GM12891 (cell line): Measurements from ENCODE around the gene ALG11. TPM values are rescaled to one million over a fixed set of nuclear protein-coding genes. Genes with fewer than 3 reads are reported as not detected.

Experiments used
- DNase-seq: peaks from one replicate; pipeline ENCODE4 v3.0.0; 2011; ENCODE audit warnings: low spot score; ENCODE audit not compliant: insufficient read length
- FAIRE-seq: peaks from 2 replicates; lab custom pipeline; 2011; peaks lifted over from hg19 to GRCh38; lab: Jason Lieb, UNC
- PAX5 ChIP-seq: IDR thresholded peaks from 2 replicates; pipeline ENCODE4 v1.6.1; 2011; ENCODE audit warnings: low read length, moderate library complexity, mild to moderate bottlenecking; ENCODE audit not compliant: insufficient read depth, severe bottlenecking
- POLR2A ChIP-seq: IDR thresholded peaks from 2 replicates; pipeline ENCODE4 v1.6.1; 2011; ENCODE audit warnings: low read depth, low read length, control low read depth
- POLR2AphosphoS5 ChIP-seq: IDR thresholded peaks from 2 replicates; pipeline ENCODE4 v1.6.1; 2011; ENCODE audit warnings: low read depth, low read length, control low read depth
- POU2F2 ChIP-seq: IDR thresholded peaks from 2 replicates; pipeline ENCODE4 v1.6.1; 2011; ENCODE audit warnings: low read depth, mild to moderate bottlenecking, control low read depth, low read length, moderate library complexity
- SPI1 ChIP-seq: IDR thresholded peaks from 2 replicates; pipeline ENCODE4 v1.6.1; 2011; ENCODE audit warnings: low read depth, low read length, control low read depth
- TAF1 ChIP-seq: IDR thresholded peaks from 2 replicates; pipeline ENCODE4 v1.6.1; 2011; ENCODE audit warnings: low read depth, low read length, control low read depth
- polyA plus RNA-seq: library from polyadenylated mRNA; unstranded; fragments of >200 nt; gene quantifications from one replicate; pipeline ENCODE4 v1.2.1, GENCODE V29; 2012; ENCODE audit warnings: low read depth, missing spikeins, inconsistent platforms; ENCODE audit not compliant: missing spikeins

The ALG11 gene, protein sequence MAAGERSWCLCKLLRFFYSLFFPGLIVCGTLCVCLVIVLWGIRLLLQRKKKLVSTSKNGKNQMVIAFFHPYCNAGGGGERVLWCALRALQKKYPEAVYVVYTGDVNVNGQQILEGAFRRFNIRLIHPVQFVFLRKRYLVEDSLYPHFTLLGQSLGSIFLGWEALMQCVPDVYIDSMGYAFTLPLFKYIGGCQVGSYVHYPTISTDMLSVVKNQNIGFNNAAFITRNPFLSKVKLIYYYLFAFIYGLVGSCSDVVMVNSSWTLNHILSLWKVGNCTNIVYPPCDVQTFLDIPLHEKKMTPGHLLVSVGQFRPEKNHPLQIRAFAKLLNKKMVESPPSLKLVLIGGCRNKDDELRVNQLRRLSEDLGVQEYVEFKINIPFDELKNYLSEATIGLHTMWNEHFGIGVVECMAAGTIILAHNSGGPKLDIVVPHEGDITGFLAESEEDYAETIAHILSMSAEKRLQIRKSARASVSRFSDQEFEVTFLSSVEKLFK
- polyA plus RNA-seq: 12.1 TPM

DNA sequence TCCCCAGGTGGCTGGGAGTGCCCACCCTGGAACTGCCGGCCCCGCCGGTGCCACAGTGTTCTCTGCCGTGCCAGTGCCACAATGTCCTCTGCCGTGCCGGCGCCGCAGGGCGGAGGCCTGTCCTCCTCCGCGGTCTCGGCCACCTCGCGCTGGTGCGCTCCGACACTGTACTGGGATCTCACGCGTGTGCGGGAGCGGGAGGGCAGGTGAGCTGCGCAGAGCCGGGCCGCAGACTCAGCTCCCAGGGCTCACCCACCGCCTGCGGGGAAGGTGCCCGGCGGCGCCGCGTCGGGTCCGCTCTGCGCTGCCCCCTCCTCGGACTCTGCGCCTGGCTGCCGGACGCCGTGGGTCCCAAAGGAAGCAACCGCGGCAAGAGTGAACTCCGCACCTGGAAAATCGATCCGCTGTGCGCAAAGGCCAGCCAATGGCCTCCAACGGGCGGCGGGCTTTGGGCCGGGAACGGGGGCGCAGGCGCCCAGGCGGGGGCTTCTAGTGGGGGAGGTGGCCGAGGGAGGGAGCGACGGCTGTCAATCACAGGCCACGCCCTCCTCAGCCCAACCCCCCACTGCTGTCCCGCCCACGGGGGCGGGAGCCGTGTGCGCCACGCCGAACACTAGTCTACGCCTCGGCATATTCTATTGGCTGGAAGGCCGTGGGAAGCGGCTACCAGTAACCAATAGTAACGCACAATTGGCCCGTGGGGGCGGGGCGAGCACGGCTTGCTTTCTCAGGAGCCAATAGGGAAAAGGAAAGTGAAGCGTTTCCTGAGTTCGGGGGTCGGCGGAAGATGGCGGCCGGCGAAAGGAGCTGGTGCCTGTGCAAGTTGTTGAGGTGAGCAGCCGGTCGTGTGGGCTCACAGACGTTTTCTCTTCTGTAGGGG, at the start of gene ALG11:
Gene ALG11, plus strand, starts transcription at position 767 of the 880 bp plus-strand sequence. Its CDS starts 21 bp downstream, at position 788.
- FAIRE-seq (peak; percentile 99), DNase-seq (peak; percentile 94)
- TF ChIP-seq SPI1: no peak
- peak; percentile 42; the same call in 1 of the 2 replicates for TF ChIP-seq POU2F2
- peak; percentile 84 for TF ChIP-seq TAF1
- peak; percentile 92 for TF ChIP-seq POLR2A
- no peak for TF ChIP-seq PAX5
- TF ChIP-seq POLR2AphosphoS5: peak; percentile 86

DNA sequence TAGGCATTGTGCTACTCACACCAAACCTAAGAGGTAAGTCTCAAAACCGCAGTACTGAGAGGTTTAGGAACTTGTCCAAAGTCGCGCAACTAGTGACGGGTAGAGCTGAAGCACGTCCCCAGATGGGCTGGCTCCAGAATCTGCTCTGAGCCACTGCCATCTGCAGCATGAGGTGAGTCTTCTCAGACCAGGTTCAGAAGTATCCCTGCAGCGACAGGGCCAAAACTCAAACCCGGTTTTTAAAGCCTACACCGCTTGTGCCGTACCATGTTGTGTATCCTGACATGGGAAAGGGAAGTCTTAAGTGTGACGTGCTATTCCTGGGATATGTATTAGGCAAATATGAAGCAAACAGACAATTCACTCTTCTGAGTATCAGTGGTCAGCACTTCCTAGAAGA, 46.0 kb upstream of the ALG11 start:
- FAIRE-seq (no peak), DNase-seq (no peak)
- TF ChIP-seq TAF1 (no peak), PAX5 (no peak)

DNA sequence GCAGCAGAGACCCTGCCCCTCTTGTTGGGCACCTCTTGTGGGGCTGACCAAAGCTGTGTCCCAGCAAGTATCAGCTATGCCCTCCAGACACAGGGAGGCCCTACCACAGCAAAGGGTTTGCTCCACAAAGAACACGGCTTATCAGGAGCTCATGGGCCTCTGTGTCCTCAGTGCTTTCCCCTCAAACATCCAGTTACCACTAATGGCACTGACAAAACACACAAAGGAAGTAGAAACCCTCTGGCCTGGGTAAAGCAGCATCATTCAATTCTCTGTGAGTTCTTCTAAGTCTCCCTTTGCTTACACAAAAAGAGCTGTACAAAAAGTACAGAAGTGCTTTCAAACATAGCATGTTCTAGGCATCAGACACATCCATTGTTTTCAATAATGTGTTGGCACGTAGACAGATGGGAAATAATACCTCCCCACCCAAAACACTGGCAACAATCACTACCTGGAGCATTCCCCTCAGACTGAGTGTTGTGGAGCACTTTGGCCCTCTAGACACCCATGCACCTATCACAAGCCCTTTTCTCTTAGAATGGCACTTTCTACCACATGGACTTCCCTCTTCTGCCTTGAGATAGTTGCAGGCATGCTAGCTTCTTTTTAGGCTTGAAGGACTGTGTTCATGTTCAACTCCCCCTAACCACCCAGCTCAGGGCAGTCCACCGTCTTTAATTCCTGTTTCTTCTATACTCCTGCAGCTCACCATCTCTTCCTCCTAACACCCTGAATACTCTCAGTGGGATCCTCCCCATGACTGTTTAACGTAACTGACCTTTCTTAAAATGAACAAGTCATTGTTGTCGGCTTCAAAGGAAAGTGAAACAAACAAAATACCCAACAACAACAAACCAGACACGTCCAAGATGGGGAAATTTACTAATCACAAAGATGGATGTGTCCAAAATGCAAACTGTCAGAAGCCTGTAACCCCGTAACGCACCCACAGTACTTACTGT, 44.4 kb upstream of the ALG11 start:
- TF ChIP-seq SPI1 (no peak), TAF1 (no peak), POLR2AphosphoS5 (no peak), PAX5 (no peak), POLR2A (no peak), POU2F2 (no peak)
- FAIRE-seq (no peak), DNase-seq (no peak)

DNA sequence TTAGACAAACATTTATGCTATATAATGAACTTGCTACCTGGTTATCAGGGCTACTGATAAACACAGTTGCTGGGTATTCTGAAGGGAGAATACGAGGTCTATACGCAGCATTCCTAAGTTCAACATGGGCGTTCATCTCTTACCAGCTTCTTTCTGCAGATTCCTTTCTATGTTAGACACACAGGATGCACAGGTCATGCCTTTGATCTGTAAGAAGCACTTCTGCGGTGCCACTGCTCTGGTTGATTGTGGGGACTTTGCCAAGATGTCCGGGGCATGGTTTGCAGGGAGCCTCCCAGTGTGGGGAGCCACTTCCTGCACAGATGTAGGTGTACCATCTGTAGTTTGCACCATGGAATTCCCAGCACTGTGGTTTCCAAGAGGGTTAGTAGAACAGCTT, 41.8 kb upstream of the ALG11 start:
- no peak for TF ChIP-seq POU2F2
- TF ChIP-seq SPI1: no peak
- no peak for DNase-seq
- no peak for FAIRE-seq

DNA sequence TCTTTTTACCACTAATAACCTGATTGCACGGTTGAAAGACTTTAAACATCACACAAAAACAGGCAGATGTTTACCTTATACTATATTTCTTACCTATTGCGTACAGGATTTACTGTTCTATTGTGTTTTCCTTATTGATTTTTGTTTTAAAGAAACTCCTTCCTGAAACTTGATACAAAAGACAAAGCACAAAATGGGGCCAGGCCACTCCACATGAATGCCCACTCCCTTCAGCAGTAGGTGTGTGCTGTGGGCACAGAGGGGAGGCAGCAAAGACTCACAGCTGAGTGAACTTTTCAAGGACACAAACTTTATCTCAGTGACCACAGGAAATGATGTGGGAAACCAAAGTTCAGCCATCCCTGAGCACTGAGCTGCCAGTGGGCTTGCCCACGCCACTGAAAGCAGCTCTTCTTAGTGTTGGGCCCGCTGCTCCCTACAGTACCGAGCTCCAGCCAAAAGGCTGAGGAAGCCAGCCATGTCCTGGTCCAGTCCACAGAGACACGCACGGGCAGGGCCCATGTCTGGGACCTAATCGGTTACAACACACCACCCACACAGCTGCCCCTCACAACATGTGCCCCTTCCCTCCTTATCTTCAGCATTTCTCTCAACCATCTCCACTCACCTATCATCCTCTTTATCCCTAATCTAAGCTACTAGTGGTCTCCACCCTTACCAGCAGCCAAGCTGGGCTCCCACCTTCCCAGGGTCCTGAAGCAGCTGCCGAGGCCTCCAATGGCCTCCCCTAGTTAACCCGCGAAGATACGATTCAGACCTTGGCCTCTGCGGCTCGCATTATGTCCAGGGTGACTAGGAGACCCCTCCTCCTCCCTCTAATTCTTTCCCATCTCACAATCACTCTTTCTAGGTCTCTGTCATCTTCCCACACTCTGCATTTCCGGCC, 40.4 kb upstream of the ALG11 start:
- FAIRE-seq (no peak), DNase-seq (no peak)
- TF ChIP-seq POLR2AphosphoS5 (no peak), TAF1 (no peak), POU2F2 (no peak), PAX5 (no peak), POLR2A (no peak)

DNA sequence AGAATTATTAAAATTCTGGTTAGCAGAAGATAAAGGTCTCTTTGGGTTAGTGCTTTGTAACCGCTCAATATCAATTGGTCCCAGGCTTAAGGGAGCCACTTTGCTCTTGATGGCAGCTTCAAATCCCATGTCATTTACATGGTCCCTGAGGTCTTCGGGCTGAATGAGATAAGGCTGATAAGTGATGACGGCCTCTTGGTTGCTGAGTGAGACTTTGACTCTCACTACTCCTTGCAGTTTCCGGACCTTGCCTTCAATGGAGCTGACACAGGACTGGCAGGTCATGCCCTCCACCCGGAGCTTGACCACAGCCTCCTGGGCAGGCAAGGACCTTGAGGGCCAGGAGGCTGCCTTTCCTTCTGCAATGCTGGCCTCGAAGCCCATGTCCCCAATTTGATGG, 37.7 kb upstream of the ALG11 start:
- DNase-seq (no peak), FAIRE-seq (no peak)
- TF ChIP-seq TAF1: no peak
- TF ChIP-seq POLR2A: no peak
- TF ChIP-seq SPI1: no peak
- TF ChIP-seq PAX5: no peak
- no peak for TF ChIP-seq POLR2AphosphoS5
- no peak for TF ChIP-seq POU2F2

DNA sequence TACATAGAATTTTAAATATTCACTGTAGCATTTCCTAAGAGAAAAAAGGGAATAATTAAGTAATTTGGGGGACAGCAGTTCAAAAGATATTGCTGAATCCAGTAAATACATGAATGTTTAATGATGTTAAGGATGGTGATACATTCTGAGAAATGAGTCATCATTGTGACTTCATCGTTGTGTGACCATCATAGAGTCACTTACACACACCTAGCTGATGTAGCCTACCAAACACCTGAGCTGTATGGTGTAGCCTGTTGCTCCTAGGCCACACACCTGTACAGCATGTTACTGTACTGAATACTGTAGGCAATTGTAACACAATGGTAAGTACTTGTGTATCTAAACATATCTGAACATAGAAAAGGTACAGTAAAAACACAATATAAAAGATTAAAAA, 35.8 kb upstream of the ALG11 start:
- TF ChIP-seq POLR2A: no peak
- no peak for TF ChIP-seq PAX5
- TF ChIP-seq TAF1: no peak
- TF ChIP-seq SPI1: no peak
- no peak for TF ChIP-seq POLR2AphosphoS5
- TF ChIP-seq POU2F2: no peak
- FAIRE-seq: no peak
- DNase-seq: no peak

DNA sequence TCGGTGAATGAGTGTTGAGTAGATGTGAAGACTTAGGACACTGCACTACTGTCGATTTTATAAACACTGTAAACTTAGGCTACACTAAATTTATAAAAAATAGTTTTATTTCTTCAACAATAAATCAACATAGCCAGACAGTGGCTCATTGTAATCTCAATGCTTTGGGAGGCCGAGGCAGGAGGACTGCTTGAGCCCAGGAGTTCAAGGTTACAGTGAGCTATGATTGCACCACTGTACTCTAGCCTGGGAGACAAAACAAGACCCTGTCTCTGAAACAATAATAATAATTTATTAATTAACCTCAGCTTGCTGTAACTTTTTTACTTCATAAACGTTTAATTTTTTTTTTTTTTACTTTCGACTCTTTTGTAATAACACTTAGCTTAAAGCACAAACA, 35.3 kb upstream of the ALG11 start:
- TF ChIP-seq POLR2A (no peak), POLR2AphosphoS5 (no peak), PAX5 (no peak), TAF1 (no peak), SPI1 (no peak), POU2F2 (no peak)
- FAIRE-seq (no peak), DNase-seq (no peak)
